OCI-LY7 (cell line): ENCODE data around the gene NOL7. TPM values are rescaled to one million over a fixed set of nuclear protein-coding genes. Genes with fewer than 3 reads are reported as not detected.

Experiments used
- Bru-seq: library from RNA; stranded (reverse); fragments of 400-500 nt; gene quantifications from one replicate; lab custom pipeline; 2021; lab: Mats Ljungman, UMichigan
- BruChase-seq, 2 experiments: library from RNA; stranded (reverse); fragments of 400-500 nt; gene quantifications; one replicate each; lab custom pipeline; 2021; lab: Mats Ljungman, UMichigan
- BruUV-seq: library from RNA; stranded (reverse); fragments of 400-500 nt; replicated peaks from 2 replicates; lab custom pipeline; 2021; lab: Mats Ljungman, UMichigan
- CTCF ChIA-PET: fragments of 300-600 bp; sonication (Branson Sonifier 250); formaldehyde crosslinking; loops from one replicate; lab custom pipeline; 2022; ENCODE audit warnings: antibody characterized with exemption; ENCODE audit not compliant: unreplicated experiment; lab: Charles Lee
- POLR2A ChIA-PET: fragments of 300-600 bp; sonication (Branson Sonifier 250); formaldehyde crosslinking; loops from one replicate; lab custom pipeline; 2022; ENCODE audit warnings: antibody characterized with exemption; lab: Charles Lee
- DNase-seq: peaks from one replicate; pipeline ENCODE4 v3.0.0-alpha.2; 2015; ENCODE audit warnings: low spot score
- H2AFZ ChIP-seq: fragments of 200-600 bp; sonication (generic), shearing (Covaris generic); 2 replicates; pipeline ENCODE4 v1.6.1; 2014; ENCODE audit warnings: mild to moderate bottlenecking, antibody characterized with exemption, low read length, moderate library complexity
- H3K27ac ChIP-seq: fragments of 200-600 bp; sonication (generic); 2 replicates; pipeline ENCODE4 v1.5.1; 2014; ENCODE audit warnings: mixed run types, low read depth, mild to moderate bottlenecking, moderate library complexity, low read length, inconsistent platforms; ENCODE audit not compliant: poor library complexity, severe bottlenecking
- H3K36me3 ChIP-seq: fragments of 200-600 bp; sonication (generic); 2 replicates; pipeline ENCODE4 v1.6.1; 2014; ENCODE audit warnings: mild to moderate bottlenecking, antibody characterized with exemption, low read length, moderate library complexity, mixed read lengths; ENCODE audit not compliant: insufficient read depth
- H3K4me1 ChIP-seq: fragments of 200-600 bp; sonication (generic); 2 replicates; pipeline ENCODE4 v1.5.1; 2014; ENCODE audit warnings: mild to moderate bottlenecking, low read length; ENCODE audit not compliant: insufficient read depth, poor library complexity, severe bottlenecking
- H3K4me2 ChIP-seq: fragments of 200-600 bp; sonication (generic); 2 replicates; pipeline ENCODE4 v1.6.1; 2014; ENCODE audit warnings: mild to moderate bottlenecking, low read length
- H3K4me3 ChIP-seq: fragments of 200-600 bp; sonication (generic); 2 replicates; pipeline ENCODE4 v1.5.1; 2014; ENCODE audit warnings: mild to moderate bottlenecking, low read depth, low read length; ENCODE audit not compliant: poor library complexity, severe bottlenecking
- H3K79me2 ChIP-seq: fragments of 200-600 bp; sonication (generic); 2 replicates; pipeline ENCODE4 v1.6.1; 2016; ENCODE audit warnings: low read depth, mild to moderate bottlenecking, low read length, moderate library complexity, mixed read lengths; ENCODE audit not compliant: insufficient read depth
- H3K9me2 ChIP-seq: fragments of 200-600 bp; sonication (generic); 2 replicates; pipeline ENCODE4 v1.6.1; 2016; ENCODE audit warnings: mild to moderate bottlenecking, low read length, mixed read lengths; ENCODE audit not compliant: insufficient read depth
- H3K9me3 ChIP-seq: fragments of 200-600 bp; sonication (generic); 2 replicates; pipeline ENCODE4 v1.6.1; 2014; ENCODE audit warnings: mild to moderate bottlenecking, mixed run types, low read length, mixed read lengths
- H4K20me1 ChIP-seq: fragments of 200-600 bp; sonication (generic); 2 replicates; pipeline ENCODE4 v1.6.1; 2014; ENCODE audit warnings: mild to moderate bottlenecking, antibody characterized with exemption, low read length, moderate library complexity, mixed read lengths; ENCODE audit not compliant: insufficient read depth
- CTCF ChIP-seq: fragments of 200-600 bp; sonication (generic); conservative IDR thresholded peaks from 2 replicates; pipeline ENCODE4 v1.5.1; 2014; ENCODE audit warnings: mild to moderate bottlenecking, antibody characterized with exemption, low read length, moderate library complexity, mixed read lengths
- EZH2phosphoT487 ChIP-seq: fragments of 200-600 bp; sonication (generic); IDR thresholded peaks from 2 replicates; pipeline ENCODE4 v1.6.1; 2018; ENCODE audit warnings: low read depth, borderline replicate concordance, mild to moderate bottlenecking, mixed run types, antibody characterized with exemption, low read length, moderate library complexity, mixed read lengths
- intact Hi-C: fragments of 100-400 bp; cut with micrococcal nuclease; formaldehyde crosslinking; loops from one replicate; pipeline ENCODE4 v1.10.0; 2022; ENCODE audit not compliant: unreplicated experiment
- long read RNA-seq: library from polyadenylated mRNA; stranded (forward); transcript quantifications from one replicate; pipeline ENCODE4 v2.0.0, GENCODE V29; 2022
- total RNA-seq, 2 experiments: library from RNA; depleted of rRNA in 1 of 2; stranded (reverse); fragments of >200 nt in 1 of 2; shearing (Covaris generic) in 1 of 2; gene quantifications; 2 replicates each; pipeline ENCODE4 v1.2.3, GENCODE V29; 2014 to 2022

Gene NOL7
- total RNA-seq (2014; rRNA removed; shearing (Covaris generic)) (67.5 and 92.4 TPM in 2 replicates), total RNA-seq (2022) (91.0 and 103 TPM in 2 replicates), Bru-seq, nascent RNA (percentile 95 among the genes with signal in this experiment), BruChase-seq, experiment 1, labeled RNA remaining after a 6-hour chase (percentile 88 among the genes with signal in this experiment), BruChase-seq, experiment 2, labeled RNA remaining after a 2-hour chase (percentile 90 among the genes with signal in this experiment)
- long read RNA-seq, transcript NOL7-202 (8 exons, 1,184 nt): major isoform, 229 of 254 reads
- long read RNA-seq, partial matches to known transcripts: 10 of 254 reads
- long read RNA-seq, other reads (novel, unspliced or antisense): 13 of 254 reads

- no TSS peak for BruUV-seq
- H3K4me3 ChIP-seq: peak within 1 kb of the TSS; percentile 98
- H3K36me3 ChIP-seq: peaks cover 39% of the 10 kb centered on the region
- ChIA-PET CTCF (interaction anchor here (0.6 to 1.9 kb wide), 5 partner anchors 10 to 196 kb away, joined by 3 to 11 read pairs (median 3); no protein-coding TSS in a partner anchor), POLR2A (interaction anchor here (0.6 to 5.2 kb wide), 14 partner anchors 10 to 356 kb away, joined by 3 to 26 read pairs (median 3); partner anchors contain the start of gene SIRT5)
- H3K9me2 ChIP-seq: no peaks in the 10 kb centered on the region
- DNase-seq: peak; percentile 99
- H3K4me1 ChIP-seq: peaks cover 54% of the 10 kb centered on the region
- H3K79me2 ChIP-seq: peaks cover 55% of the 10 kb centered on the region
- peak within 1 kb of the TSS; percentile 73 for H3K27ac ChIP-seq
- H4K20me1 ChIP-seq: peaks cover 15% of the 10 kb centered on the region
- TF ChIP-seq EZH2phosphoT487 (no peak), CTCF (peak; percentile 81)
- intact Hi-C loops: loop anchor here (1.0 to 10.0 kb wide), 9 partner anchors 41 to 460 kb away; partner anchors contain the start of genes GFOD1, MCUR1 and SIRT5
- peak within 1 kb of the TSS; percentile 64 for H2AFZ ChIP-seq
- H3K9me3 ChIP-seq: no peaks in the 10 kb centered on the region
- H3K4me2 ChIP-seq: peak within 1 kb of the TSS; percentile 94
These were observed at the start of gene NOL7 for GRCh38 chr6:13614926-13615791. Gene NOL7 (plus strand): TSS chr6:13615335. CDS start chr6:13615359, 24 bp downstream.

GRCh38 chr6:13565921-13566320 is 49.2 kb upstream of the NOL7 start:
- intact Hi-C loops: no loop called here
- H3K4me1 ChIP-seq: peaks cover 10% of the 10 kb centered on the region
- DNase-seq: no peak
- no peak overlapping the region for H3K27ac ChIP-seq
- no peak for TF ChIP-seq EZH2phosphoT487
- TF ChIP-seq CTCF: no peak
- CTCF ChIA-PET: no interaction called here
- no peaks in the 10 kb centered on the region for H3K9me2 ChIP-seq
- no TSS peak for BruUV-seq
- H3K36me3 ChIP-seq: no peaks in the 10 kb centered on the region
- H2AFZ ChIP-seq: no peak overlapping the region
- H3K4me2 ChIP-seq: no peak overlapping the region
- POLR2A ChIA-PET: interaction anchor here (0.6 kb wide), 1 partner anchor 125 kb away, joined by 3 read pairs; no protein-coding TSS in a partner anchor
- H3K9me3 ChIP-seq: no peaks in the 10 kb centered on the region
- no peak overlapping the region for H3K4me3 ChIP-seq
- no peaks in the 10 kb centered on the region for H3K79me2 ChIP-seq
- H4K20me1 ChIP-seq: no peaks in the 10 kb centered on the region
